ENCODE data around the gene ZDHHC23. TPM values are rescaled to one million over a fixed set of nuclear protein-coding genes. Genes with fewer than 3 reads are reported as not detected.

The ZDHHC23 gene
- total RNA-seq, 4 donors from 2014 or later = 0.92 to 3.5 (median 2.3) TPM

GRCh38 chr3:113910966-113911365, 36.8 kb upstream of the ZDHHC23 start:
- ATAC-seq (no peak), DNase-seq (no peak)
- intact Hi-C loops (cut with DNase I; ENCODE audit: low total_unique reads) (no loop called here), in situ Hi-C loops (cut with MboI; ENCODE audit: low sequenced_read_pairs in 4 of 4) (no loop called here)
- TF ChIP-seq POLR2A (IDR thresholded peaks at IDR 0.05) = no peak
- no peak for TF ChIP-seq CTCF (IDR thresholded peaks at IDR 0.05 in 4 of 5, conservative IDR thresholded peaks at IDR 0.05 in 1 of 5)
- no peaks in the 10 kb centered on the region for H3K27me3 ChIP-seq
- no peak overlapping the region for H3K27ac ChIP-seq
- no peaks in the 10 kb centered on the region for H3K4me1 ChIP-seq
- H3K36me3 ChIP-seq = no peaks in the 10 kb centered on the region
- no peak overlapping the region for H3K4me3 ChIP-seq
- H3K9me3 ChIP-seq = no peaks in the 10 kb centered on the region

GRCh38 chr3:113912552-113913236, 35.1 kb upstream of the ZDHHC23 start:
- in situ Hi-C loops (cut with MboI; ENCODE audit: low sequenced_read_pairs in 4 of 4) (no loop called here), intact Hi-C loops (cut with DNase I; ENCODE audit: low total_unique reads) (loop anchor here (2.0 kb wide), 1 partner anchor 74 kb away; the partner anchor contains the start of gene GRAMD1C)
- H3K4me3 ChIP-seq = no peak overlapping the region
- H3K4me1 ChIP-seq = no peaks in the 10 kb centered on the region
- ATAC-seq = peak in 1 of 2 donors; percentile 62
- TF ChIP-seq POLR2A (IDR thresholded peaks at IDR 0.05) = no peak
- TF ChIP-seq CTCF (IDR thresholded peaks at IDR 0.05 in 4 of 5, conservative IDR thresholded peaks at IDR 0.05 in 1 of 5) = peak in 4 of 5 experiments; percentile 29 to 47 (median 36)
- H3K27ac ChIP-seq = no peak overlapping the region
- no peak for DNase-seq
- H3K36me3 ChIP-seq = no peaks in the 10 kb centered on the region
- H3K9me3 ChIP-seq = no peaks in the 10 kb centered on the region
- H3K27me3 ChIP-seq = no peaks in the 10 kb centered on the region

GRCh38 chr3:113914646-113915045, 33.2 kb upstream of the ZDHHC23 start:
- Histone ChIP-seq H3K9me3 (no peaks in the 10 kb centered on the region), H3K36me3 (no peaks in the 10 kb centered on the region), H3K4me1 (no peaks in the 10 kb centered on the region), H3K4me3 (no peak overlapping the region), H3K27ac (no peak overlapping the region), H3K27me3 (no peaks in the 10 kb centered on the region)
- no peak for TF ChIP-seq CTCF (IDR thresholded peaks at IDR 0.05 in 4 of 5, conservative IDR thresholded peaks at IDR 0.05 in 1 of 5)
- no peak for TF ChIP-seq POLR2A (IDR thresholded peaks at IDR 0.05)
- ATAC-seq (no peak), DNase-seq (no peak)
- in situ Hi-C loops (cut with MboI; ENCODE audit: low sequenced_read_pairs in 4 of 4) (no loop called here), intact Hi-C loops (cut with DNase I; ENCODE audit: low total_unique reads) (no loop called here)

- Histone ChIP-seq H3K9me3 (no peaks in the 10 kb centered on the region), H3K36me3 (no peaks in the 10 kb centered on the region), H3K4me3 (no peak overlapping the region), H3K4me1 (no peaks in the 10 kb centered on the region), H3K27me3 (no peaks in the 10 kb centered on the region), H3K27ac (no peak overlapping the region)
- ATAC-seq (no peak), DNase-seq (no peak)
- intact Hi-C loops (cut with DNase I; ENCODE audit: low total_unique reads) = no loop called here
- in situ Hi-C loops (cut with MboI; ENCODE audit: low sequenced_read_pairs in 4 of 4) = no loop called here
- no peak for TF ChIP-seq POLR2A (IDR thresholded peaks at IDR 0.05)
- TF ChIP-seq CTCF (IDR thresholded peaks at IDR 0.05 in 4 of 5, conservative IDR thresholded peaks at IDR 0.05 in 1 of 5) = no peak
Measured at GRCh38 chr3:113927556-113927955, 20.3 kb upstream of the ZDHHC23 start.

Measured in gastrocnemius medialis (tissue), 4 donors.